ENCODE data around the gene SEC22C.

DNA sequence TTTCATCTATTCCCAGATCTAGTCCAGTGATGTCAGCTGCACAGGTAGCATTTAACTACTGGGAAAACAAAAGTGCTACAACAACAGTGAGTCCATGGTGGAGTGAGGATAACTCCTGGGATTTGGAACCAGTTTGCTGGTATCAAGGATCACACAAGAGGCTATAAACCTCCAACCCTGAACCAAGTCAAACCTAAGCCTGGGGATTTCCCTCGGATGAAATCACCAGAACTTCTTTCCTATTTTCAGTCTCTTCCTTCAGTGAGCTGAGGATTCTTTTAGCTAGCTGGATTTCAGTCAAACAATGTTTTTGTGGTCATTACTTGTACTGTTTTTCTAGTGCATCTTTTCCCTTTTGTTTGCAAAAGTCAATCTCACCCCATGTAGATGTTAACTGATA is 31.5 kb downstream of the SEC22C start:
- TF ChIP-seq, protein P1, sequence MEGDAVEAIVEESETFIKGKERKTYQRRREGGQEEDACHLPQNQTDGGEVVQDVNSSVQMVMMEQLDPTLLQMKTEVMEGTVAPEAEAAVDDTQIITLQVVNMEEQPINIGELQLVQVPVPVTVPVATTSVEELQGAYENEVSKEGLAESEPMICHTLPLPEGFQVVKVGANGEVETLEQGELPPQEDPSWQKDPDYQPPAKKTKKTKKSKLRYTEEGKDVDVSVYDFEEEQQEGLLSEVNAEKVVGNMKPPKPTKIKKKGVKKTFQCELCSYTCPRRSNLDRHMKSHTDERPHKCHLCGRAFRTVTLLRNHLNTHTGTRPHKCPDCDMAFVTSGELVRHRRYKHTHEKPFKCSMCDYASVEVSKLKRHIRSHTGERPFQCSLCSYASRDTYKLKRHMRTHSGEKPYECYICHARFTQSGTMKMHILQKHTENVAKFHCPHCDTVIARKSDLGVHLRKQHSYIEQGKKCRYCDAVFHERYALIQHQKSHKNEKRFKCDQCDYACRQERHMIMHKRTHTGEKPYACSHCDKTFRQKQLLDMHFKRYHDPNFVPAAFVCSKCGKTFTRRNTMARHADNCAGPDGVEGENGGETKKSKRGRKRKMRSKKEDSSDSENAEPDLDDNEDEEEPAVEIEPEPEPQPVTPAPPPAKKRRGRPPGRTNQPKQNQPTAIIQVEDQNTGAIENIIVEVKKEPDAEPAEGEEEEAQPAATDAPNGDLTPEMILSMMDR (conservative IDR thresholded peaks at IDR 0.05; ENCODE audit: low read depth in 2 of 2): no peak
- TF ChIP-seq JUNB (IDR thresholded peaks at IDR 0.05; ENCODE audit: unreplicated experiment) (no peak), EZH2 (IDR thresholded peaks at IDR 0.05; ENCODE audit: low read depth, unreplicated experiment) (no peak)

All from GM23338 (cell line).